Activated effector memory CD4-positive, alpha-beta T cell treated with Interleukin-2 at 50 U/mL for 16 hours (primary cell): ENCODE measurements around the gene HOXD10.

ENCODE experiments used
- DNase-seq: peaks from one replicate; pipeline ENCODE4 v3.0.0-alpha.2; 2020

HOXD10 gene

GRCh38 chr2:176107731-176108181 lies 8.8 kb upstream of the HOXD10 start:
- DNase-seq, result no peak

DNA sequence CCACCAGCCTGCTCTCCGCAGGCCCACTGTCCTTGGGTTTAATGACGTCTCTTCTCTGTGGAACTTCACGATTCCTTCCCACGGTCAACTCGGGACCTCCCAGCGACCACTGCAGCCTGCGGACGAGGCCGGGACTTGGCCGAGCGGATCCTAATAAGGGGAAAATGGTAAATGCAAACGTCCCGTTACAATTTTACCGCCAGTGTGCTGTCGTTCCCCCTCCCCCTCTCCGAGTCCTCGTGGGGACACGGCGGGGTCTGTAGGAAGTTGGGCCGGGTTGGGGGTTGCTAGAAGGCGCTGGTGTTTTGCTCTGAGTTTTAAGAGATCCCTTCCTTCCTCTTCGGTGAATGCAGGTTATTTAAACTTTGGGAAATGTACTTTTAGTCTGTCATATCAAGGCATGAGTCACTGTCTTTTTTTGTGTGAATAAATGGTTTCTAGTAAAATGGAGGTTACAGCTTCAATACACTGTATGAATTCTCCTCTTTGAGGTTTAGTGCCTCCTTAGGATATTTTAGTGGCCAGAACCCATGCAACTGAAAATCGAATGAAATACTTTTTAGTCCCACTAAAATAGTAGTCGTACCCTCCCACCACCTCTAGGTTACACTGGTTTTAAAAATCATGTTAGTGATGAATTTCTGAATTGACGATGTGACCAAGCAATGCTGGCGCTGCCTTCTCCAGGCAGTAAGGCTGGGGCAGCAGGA lies 7.2 kb upstream of the HOXD10 start:
- no peak for DNase-seq

GRCh38 chr2:176109946-176110345 lies 6.6 kb upstream of the HOXD10 start:
- no peak for DNase-seq

GRCh38 chr2:176110415-176111308 lies 5.9 kb upstream of the HOXD10 start:
- DNase-seq, result no peak

DNA sequence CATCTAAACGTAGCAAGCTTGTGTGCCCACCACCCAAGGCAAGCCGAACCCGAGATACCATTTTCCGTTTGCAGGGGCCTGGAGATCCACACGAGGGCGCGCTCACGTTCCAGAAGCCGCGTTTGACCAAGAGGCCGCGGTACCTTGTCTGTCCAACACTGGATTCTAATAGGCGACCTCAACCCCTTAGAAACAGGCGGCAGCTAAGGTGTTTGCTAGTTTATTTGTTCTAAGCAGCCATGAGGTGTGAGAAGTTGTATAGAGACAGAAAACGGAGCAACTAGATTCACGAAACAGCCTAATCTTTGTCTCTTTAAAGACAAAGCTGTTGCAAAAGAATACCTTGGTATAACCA lies 5.3 kb upstream of the HOXD10 start:
- no peak for DNase-seq

GRCh38 chr2:176111846-176112374 lies 4.7 kb upstream of the HOXD10 start:
- DNase-seq, result no peak

DNA sequence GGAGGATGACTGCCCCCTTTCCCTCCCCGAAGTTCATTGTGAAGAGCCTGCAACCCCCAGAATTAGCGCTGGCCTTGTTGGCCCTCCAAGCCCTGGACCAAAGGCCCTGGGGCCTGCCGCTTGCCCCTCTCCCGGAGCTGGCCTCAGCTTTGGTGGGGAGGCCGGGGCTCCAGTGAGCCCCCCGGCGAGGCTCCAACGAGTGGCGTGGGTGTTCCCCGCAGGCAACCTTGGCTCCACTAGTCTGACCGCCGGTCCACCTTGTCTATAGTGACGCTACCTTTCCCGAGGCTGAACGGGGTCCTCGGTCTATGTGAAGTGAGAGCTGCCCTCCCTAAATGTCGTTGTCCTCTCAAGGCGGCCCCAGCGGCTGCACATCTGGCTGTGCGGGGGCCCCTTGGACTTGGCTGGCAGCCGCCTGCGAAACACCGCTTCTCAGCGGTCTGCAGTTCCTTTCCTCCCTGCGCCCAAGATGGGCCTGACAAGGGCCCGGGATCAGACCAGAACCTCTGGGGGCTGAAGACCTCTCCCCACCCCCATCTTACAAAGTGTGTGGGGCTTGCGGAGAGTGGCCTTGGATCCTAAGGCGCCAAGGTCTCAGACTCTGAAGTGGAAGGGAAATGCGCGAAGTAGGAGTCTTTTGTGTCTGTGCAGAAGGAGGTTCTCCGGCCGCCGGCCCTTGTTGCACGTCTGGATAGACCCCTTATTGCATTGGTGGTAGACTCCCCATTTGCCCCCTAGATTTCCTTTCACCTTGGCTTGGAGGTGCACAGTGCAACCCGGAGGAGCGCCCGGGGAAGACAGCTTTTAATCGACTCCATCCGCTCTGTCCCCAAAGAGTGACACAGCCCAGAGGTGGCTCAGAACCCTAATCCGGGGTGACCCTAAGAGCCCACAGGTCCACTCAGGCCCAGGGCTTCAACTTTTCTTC lies 3.9 kb upstream of the HOXD10 start:
- no peak for DNase-seq

DNA sequence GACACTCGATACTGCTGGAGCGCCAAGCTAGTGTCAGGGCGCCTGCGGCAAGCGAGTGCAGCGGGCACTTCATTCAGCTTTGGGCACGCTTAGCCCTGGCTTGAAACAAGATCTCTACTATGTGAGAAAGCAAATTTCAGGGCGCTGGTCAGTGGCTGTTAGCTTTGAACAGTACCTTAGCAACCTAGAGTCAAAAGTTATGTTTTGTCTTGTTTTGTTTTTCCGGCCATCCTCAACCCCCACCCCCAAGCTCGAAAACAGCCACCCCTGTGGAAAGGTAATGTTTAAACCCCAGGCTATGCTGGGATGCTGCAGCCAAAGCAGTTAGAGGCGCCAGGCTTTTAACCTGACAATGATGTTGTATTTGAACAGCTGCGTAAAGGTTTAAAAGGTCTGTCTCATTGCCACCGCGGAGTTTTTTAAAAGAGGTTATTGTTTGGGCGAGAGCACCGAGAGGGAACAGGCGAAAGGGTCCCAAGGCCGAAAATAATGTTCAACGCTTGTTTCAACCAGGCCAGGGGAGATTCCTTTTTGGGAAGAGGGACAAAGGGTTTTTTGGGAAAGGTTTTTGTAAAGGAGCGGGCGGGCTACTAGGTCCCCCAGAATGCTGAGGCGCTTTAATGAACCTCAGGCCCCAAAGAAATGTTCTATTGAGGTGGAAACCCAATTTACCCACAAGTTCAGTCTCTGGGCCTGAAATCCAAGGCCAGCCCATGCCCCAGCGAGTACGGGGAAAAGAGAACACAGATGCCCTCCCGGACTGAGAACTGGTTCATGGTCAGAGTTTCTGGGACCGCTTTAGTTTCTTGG lies 2.3 kb upstream of the HOXD10 start:
- no peak for DNase-seq

- no peak for DNase-seq
These were observed 1.5 kb upstream of the HOXD10 start for GRCh38 chr2:176114930-176115625.

DNA sequence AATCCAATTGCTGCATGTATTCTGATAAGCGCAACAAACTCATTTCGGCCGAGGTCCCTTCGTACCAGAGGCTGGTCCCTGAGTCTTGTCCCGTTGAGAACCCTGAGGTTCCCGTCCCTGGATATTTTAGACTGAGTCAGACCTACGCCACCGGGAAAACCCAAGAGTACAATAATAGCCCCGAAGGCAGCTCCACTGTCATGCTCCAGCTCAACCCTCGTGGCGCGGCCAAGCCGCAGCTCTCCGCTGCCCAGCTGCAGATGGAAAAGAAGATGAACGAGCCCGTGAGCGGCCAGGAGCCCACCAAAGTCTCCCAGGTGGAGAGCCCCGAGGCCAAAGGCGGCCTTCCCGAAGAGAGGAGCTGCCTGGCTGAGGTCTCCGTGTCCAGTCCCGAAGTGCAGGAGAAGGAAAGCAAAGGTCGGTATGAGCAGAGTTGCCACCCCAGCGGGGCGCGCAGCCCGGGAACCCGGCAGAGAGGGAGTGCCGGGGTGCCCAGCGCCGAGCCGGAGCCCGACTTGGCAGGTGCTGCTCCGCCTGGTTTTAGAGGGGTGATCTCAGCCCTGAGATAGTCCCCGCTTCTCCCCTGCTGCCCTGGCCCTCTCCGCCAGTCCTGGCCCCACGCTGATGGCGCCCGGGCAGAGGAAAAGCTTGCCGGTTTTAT lies 714 bp downstream of the HOXD10 start:
- DNase-seq, result no peak

DNA sequence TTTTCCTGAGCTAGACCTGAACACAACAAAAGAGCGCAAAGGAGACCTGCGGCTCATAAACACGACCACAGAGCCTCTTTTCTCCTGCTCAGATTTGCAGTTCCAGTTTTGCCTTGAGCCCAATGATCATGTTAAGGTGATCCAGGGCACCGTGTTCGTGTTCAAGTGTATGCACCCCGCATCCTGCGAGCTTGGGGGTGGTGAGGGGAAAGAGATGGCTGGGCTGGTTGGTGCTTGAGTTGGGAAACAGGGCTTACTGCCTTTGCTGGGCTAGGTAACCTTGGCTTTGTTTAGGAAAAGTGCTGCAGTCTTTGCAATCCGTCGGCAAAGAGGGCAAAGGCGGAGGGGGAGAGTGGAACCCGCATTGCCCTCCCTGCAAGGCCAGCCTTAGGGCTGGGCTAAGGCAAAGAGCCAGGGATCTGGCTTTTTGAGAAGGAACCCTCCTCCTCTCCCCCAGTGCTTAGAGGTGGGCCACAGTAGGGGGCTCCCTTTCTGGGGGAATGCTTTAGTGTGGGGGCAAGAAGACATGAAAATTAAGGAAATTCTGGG lies 1.3 kb downstream of the HOXD10 start:
- DNase-seq, result no peak

DNA sequence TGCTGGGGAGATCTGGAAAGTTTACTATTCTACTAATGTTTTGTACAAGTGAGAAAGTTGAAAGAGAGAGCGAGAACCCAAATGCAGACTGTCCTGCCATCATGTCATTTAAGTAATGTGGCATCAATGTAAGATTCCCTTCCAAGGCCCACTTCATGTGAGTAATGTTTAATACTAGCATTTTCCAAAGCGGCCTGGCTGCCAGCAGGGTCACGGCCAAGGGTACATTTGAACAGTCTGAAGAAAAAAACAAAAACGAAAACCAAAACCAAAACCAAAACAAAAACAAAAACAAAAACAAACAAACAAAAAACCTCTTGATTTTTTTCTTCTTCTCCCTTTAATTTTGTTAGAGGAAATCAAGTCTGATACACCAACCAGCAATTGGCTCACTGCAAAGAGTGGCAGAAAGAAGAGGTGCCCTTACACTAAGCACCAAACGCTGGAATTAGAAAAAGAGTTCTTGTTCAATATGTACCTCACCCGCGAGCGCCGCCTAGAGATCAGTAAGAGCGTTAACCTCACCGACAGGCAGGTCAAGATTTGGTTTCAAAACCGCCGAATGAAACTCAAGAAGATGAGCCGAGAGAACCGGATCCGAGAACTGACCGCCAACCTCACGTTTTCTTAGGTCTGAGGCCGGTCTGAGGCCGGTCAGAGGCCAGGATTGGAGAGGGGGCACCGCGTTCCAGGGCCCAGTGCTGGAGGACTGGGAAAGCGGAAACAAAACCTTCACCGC lies 2.2 kb downstream of the HOXD10 start:
- no peak for DNase-seq

DNA sequence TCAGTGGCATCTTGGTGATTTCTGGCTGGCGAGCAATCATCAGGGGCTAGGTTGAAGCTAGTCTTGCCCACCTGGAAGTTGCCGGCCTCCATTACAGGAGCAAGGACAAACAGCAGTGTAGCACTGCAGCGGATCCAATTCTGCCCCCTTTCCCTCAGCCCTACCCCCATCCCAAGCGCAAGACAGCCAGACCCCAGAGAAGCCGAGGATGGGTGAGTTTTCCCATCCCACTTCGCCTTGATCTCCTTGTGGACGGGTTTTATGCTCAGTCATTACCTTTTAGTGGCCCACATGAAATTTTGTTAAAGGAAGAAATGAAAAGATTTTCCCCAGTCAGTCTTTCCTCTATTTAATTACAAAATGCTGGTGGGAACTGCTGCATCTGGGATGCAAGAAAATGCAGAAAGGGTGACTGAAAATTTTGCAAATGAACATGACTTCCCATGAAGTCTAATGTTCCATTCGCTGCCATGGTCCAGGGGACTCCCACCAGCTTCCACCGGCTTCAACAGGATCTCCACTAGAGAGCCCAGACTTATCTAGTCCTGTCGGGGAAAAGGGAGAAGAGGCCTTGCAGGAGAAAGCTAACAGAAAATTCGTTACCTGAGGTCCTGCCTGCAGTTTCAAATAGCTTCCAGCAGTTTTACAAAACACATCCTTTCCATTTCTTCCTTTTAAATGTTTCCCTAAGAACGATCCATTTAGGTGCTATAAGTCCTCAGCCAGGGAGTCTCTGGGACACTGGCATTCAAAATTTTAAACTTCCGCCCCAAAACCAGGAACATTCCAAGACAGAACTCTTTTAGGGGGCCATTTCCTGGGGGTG lies 4.0 kb downstream of the HOXD10 start:
- no peak for DNase-seq

DNA sequence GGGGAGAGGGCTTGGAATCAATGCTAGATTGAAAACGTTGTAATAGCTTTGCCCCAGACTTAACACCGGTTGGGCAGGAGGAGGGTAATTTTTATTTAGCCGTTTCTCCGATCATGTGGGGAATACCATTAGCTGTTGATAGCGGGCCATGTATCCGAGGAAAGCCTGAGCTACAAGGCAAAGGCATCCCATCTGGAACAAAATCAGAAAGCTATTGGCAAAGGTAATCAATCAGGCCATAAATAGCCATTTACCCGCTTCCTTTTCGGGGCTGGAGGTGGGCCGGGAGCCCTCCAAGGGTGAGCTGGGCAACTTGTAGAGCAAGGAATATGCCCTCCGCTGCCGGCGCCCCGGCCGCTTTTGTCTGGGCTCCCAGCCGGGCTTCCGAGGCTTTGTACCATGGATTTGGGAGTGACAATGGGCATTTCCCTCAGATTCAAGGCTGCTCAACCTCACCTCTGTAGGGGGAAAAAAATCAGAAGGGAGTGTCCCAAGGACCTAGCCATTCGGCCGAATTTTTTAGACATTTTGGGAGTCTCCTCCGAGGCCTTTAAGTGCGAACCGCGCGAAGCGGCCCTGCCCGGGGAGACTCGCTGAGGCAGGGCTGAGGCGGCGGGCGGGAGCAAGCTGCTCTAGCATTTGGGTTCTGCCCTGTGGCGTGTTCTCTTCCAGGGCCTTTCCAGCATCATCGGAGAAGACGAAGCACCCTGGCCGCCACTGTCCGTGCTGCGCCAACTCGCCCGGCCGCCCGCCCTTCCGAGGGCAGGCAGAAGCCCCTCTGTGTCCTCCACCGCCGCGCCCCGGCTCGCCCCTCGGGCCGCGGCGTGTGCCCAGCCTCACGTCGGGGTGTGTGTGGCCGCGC lies 4.8 kb downstream of the HOXD10 start:
- no peak for DNase-seq

- no peak for DNase-seq
These were observed 5.6 kb downstream of the HOXD10 start for GRCh38 chr2:176122052-176122682.

- no peak for DNase-seq
These were observed 6.3 kb downstream of the HOXD10 start, which contains the start of gene HOXD9 for GRCh38 chr2:176122683-176123410. TSS of gene HOXD9 (plus strand) at chr2:176122719. CDS start at chr2:176122769, 50 bp downstream.
